H1 (cell line): ENCODE data around the gene AGPAT4. TPM values are rescaled to one million over a fixed set of nuclear protein-coding genes. Genes with fewer than 3 reads are reported as not detected.

Source experiments
- EP300 ChIP-seq, 2 experiments: IDR thresholded peaks; 1 replicate in 1 of 2; 2 replicates in 1 of 2; pipeline ENCODE4 v1.6.1; 2011 to 2012; ENCODE audit warnings: low read depth in 2 of 2, low read length in 2 of 2, mild to moderate bottlenecking in 2 of 2, borderline replicate concordance in 1 of 2, inconsistent platforms in 1 of 2, moderate library complexity in 1 of 2
- EZH2 ChIP-seq: fragments of 200-600 bp; sonication (generic); IDR thresholded peaks from 2 replicates; pipeline ENCODE4 v1.7.1; 2012; ENCODE audit warnings: low read depth, mild to moderate bottlenecking, moderate library complexity, low read length, inconsistent platforms; ENCODE audit not compliant: severe bottlenecking
- HDAC6 ChIP-seq: IDR thresholded peaks from one replicate; pipeline ENCODE4 v1.7.1; 2012; ENCODE audit warnings: low read depth, mild to moderate bottlenecking, inconsistent platforms, low read length, moderate library complexity
- KDM5A ChIP-seq: fragments of 200-600 bp; IDR thresholded peaks from 2 replicates; pipeline ENCODE4 v1.7.1; 2012; ENCODE audit warnings: mild to moderate bottlenecking, low read length, inconsistent platforms, mixed read lengths
- PHF8 ChIP-seq: fragments of 200-600 bp; sonication (generic); conservative IDR thresholded peaks from 2 replicates; pipeline ENCODE4 v1.7.1; 2012; ENCODE audit warnings: low read depth, mild to moderate bottlenecking, inconsistent platforms, low read length, moderate library complexity
- POLR2AphosphoS5 ChIP-seq: IDR thresholded peaks from 2 replicates; pipeline ENCODE4 v1.6.1; 2011; ENCODE audit warnings: low read depth, low read length
- TCF12 ChIP-seq: IDR thresholded peaks from 2 replicates; pipeline ENCODE4 v1.6.1; 2011; ENCODE audit warnings: low read depth, mild to moderate bottlenecking, low read length
- polyA plus RNA-seq, 7 experiments: library from polyadenylated mRNA; depleted of rRNA in 3 of 7; stranded (reverse) in 5 of 7; unstranded in 2 of 7; fragments of >200 nt in 5 of 7; fragments of 200-250 nt in 2 of 7; gene quantifications; 1 replicate in 5 of 7; 2 replicates in 1 of 7; 4 replicates in 1 of 7; pipeline versions ENCODE4 v1.2.1 to v1.2.3, GENCODE V29; 2011 to 2013; ENCODE audit warnings: missing spikeins in 2 of 7, mixed read lengths in 2 of 7
- total RNA-seq: library from RNA; stranded (reverse); fragmentation: NEBNext Ultra II Directional; extraction: Animal tissue kit (Norgen Biotek cat#: 25700); gene quantifications from 2 replicates; pipeline ENCODE4 v1.2.1, GENCODE V29; 2021
- TF ChIP-seq, protein P1 (sequence below): fragments of 300-600 bp; sonication (generic); IDR thresholded peaks from 2 replicates; pipeline ENCODE4 v1.7.1; 2012; ENCODE audit warnings: low read length, moderate library complexity, mild to moderate bottlenecking, inconsistent platforms; ENCODE audit not compliant: insufficient replicate concordance

Gene AGPAT4
- total and polyA plus RNA-seq, 2 of the 8 experiments (the other 6 are each of a cell fraction or from before 2014, with no cell fraction given), result 13.5 to 23.8 TPM

DNA sequence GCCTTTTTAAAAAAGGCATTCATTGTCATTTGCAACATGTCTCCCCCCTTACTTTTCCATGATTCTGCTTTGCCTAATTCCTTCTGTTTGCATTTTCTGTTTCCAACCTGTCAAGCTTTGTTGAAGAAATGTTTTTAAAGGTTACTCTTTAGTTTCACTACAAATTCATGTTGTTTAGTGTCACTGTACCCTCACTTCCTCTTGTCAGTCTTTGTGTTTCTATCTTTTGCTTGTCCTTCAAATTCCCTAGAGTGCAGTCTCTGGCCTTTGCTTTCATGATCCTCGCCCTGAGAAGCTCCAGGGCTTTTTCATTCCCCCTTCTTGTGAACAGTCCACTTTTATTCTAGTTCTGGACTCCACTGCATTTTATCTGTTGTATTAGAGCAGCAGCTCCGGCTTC, 191.6 kb downstream of the AGPAT4 start (continued):
- TF ChIP-seq, protein P1, sequence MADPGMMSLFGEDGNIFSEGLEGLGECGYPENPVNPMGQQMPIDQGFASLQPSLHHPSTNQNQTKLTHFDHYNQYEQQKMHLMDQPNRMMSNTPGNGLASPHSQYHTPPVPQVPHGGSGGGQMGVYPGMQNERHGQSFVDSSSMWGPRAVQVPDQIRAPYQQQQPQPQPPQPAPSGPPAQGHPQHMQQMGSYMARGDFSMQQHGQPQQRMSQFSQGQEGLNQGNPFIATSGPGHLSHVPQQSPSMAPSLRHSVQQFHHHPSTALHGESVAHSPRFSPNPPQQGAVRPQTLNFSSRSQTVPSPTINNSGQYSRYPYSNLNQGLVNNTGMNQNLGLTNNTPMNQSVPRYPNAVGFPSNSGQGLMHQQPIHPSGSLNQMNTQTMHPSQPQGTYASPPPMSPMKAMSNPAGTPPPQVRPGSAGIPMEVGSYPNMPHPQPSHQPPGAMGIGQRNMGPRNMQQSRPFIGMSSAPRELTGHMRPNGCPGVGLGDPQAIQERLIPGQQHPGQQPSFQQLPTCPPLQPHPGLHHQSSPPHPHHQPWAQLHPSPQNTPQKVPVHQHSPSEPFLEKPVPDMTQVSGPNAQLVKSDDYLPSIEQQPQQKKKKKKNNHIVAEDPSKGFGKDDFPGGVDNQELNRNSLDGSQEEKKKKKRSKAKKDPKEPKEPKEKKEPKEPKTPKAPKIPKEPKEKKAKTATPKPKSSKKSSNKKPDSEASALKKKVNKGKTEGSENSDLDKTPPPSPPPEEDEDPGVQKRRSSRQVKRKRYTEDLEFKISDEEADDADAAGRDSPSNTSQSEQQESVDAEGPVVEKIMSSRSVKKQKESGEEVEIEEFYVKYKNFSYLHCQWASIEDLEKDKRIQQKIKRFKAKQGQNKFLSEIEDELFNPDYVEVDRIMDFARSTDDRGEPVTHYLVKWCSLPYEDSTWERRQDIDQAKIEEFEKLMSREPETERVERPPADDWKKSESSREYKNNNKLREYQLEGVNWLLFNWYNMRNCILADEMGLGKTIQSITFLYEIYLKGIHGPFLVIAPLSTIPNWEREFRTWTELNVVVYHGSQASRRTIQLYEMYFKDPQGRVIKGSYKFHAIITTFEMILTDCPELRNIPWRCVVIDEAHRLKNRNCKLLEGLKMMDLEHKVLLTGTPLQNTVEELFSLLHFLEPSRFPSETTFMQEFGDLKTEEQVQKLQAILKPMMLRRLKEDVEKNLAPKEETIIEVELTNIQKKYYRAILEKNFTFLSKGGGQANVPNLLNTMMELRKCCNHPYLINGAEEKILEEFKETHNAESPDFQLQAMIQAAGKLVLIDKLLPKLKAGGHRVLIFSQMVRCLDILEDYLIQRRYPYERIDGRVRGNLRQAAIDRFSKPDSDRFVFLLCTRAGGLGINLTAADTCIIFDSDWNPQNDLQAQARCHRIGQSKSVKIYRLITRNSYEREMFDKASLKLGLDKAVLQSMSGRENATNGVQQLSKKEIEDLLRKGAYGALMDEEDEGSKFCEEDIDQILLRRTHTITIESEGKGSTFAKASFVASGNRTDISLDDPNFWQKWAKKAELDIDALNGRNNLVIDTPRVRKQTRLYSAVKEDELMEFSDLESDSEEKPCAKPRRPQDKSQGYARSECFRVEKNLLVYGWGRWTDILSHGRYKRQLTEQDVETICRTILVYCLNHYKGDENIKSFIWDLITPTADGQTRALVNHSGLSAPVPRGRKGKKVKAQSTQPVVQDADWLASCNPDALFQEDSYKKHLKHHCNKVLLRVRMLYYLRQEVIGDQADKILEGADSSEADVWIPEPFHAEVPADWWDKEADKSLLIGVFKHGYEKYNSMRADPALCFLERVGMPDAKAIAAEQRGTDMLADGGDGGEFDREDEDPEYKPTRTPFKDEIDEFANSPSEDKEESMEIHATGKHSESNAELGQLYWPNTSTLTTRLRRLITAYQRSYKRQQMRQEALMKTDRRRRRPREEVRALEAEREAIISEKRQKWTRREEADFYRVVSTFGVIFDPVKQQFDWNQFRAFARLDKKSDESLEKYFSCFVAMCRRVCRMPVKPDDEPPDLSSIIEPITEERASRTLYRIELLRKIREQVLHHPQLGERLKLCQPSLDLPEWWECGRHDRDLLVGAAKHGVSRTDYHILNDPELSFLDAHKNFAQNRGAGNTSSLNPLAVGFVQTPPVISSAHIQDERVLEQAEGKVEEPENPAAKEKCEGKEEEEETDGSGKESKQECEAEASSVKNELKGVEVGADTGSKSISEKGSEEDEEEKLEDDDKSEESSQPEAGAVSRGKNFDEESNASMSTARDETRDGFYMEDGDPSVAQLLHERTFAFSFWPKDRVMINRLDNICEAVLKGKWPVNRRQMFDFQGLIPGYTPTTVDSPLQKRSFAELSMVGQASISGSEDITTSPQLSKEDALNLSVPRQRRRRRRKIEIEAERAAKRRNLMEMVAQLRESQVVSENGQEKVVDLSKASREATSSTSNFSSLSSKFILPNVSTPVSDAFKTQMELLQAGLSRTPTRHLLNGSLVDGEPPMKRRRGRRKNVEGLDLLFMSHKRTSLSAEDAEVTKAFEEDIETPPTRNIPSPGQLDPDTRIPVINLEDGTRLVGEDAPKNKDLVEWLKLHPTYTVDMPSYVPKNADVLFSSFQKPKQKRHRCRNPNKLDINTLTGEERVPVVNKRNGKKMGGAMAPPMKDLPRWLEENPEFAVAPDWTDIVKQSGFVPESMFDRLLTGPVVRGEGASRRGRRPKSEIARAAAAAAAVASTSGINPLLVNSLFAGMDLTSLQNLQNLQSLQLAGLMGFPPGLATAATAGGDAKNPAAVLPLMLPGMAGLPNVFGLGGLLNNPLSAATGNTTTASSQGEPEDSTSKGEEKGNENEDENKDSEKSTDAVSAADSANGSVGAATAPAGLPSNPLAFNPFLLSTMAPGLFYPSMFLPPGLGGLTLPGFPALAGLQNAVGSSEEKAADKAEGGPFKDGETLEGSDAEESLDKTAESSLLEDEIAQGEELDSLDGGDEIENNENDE, result no peak
- no peak for TF ChIP-seq POLR2AphosphoS5
- TF ChIP-seq HDAC6, result no peak
- TF ChIP-seq KDM5A, result no peak
- no peak for TF ChIP-seq TCF12
- TF ChIP-seq PHF8, result no peak
- TF ChIP-seq EP300 (IDR thresholded peaks at IDR 0.05; ENCODE audit: borderline replicate concordance in 1 of 2, low read depth in 2 of 2, low read length in 2 of 2), result no peak
- TF ChIP-seq EZH2, result no peak
- TF ChIP-seq, all 59 proteins: peak for 0
